OCI-M1 (cell line): ENCODE results near the gene C6orf89.

ENCODE experiments used
- DNase-seq: peaks from one replicate; lab custom pipeline; 2025; lab: John Stamatoyannopoulos, UW

Gene C6orf89

DNA sequence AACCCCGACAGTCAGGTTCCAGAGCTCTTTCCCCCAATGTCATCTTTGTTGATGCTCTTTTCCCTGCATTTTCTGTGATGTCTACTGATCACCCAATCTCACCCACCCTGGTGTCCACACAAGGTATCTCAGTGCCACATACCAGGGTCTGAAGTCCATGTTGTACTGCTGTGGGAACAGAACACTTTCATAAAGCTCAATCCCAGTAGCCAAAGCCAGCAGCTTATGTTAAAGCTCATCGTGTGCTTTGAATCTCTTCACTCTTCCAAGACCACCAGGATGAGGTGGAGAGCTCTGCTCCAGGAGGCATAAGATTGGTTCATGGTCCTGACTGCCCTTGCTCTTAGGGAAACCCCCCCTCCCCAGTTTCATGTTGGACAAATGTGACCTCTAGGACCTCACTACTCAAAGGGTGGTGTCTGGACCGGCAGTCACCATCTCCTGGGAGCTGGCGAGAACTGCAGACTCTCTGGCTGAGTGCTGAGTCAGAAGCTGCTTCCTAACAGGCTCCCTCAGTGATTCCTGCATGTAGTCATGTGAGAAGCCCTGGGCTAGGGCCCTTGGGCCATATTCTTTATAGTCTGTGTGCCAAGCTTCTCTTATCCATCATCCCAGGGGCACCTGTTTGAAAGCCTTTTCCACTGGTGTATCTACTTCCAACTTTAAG lies 33.1 kb upstream of the C6orf89 start:
- peak; percentile 23 for DNase-seq

DNA sequence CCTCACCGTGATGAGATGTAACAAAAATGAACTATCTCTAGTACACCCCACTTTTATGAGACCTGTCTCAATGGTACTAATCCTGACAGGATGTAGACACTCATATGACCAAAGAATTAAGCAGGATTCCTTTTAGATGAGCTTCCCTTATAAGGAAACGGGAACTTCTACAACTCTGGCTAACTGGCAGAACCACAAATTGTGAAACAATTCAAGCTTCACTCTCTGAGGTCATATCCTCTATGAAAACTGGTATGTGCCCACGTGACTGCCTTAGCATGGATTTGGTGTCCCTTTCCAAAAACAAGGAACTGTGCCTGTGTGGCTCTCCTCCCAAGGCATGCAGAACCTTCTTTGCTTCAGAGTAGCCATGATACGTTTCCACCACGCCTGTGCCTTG lies 32.4 kb upstream of the C6orf89 start:
- peak; percentile 81 for DNase-seq

DNA sequence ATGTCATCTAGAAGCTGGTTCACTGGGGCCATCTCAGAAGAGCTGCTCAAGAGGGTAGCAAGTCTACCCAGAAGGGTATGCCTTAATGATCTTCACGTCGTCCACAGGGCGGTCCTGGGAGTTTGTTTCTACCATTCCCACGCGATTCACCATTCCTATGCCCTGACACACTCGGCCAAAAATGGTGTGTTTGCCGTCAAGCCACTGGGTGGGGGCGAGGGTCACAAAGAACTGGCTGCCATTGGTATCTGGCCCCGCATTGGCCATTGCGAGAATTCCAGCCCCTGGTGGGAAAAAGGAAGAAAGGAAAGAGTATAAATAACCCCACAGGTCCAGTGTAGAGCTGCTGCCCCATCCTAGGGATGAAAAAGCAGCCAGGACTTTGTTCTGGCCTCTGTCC lies 30.0 kb upstream of the C6orf89 start:
- DNase-seq: no peak

DNA sequence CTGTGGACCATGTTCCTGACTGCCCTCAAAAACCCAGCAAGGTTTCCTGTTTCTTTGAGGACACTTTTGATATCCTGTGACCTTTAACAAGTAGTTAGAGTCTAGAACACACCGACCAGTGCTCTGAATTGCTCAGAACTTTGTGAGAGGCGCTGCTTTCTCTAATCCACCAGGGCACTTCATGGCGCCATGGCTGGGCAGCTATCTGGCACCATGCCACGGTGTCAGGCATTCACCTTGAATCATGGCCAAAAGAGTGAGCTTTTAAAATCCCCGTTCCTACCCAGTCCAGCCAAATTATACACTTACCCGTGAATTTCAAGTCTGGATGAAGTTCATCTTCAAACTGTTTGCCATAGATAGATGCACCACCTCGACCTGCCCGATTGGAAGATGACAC lies 29.5 kb upstream of the C6orf89 start:
- DNase-seq: no peak

DNA sequence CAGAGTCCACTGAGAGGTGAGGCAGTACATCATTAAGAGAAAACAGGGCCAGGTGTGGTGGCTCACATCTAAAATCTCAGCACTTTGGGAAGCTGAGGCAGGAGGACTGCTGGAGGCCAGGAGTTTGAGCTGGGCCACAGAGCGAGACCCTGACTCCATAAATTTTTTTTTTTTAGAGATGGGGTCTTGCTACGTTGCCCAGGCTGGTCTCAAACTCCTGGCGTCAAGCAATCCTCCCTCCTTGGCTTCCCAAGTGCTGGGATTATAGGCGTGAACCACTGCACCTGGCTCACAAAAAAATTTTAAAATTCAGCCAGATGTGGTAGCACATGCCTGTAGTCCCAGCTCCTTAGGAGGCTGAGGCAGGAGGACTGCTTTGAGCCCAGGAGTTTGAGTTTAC lies 28.4 kb upstream of the C6orf89 start:
- DNase-seq: no peak

DNA sequence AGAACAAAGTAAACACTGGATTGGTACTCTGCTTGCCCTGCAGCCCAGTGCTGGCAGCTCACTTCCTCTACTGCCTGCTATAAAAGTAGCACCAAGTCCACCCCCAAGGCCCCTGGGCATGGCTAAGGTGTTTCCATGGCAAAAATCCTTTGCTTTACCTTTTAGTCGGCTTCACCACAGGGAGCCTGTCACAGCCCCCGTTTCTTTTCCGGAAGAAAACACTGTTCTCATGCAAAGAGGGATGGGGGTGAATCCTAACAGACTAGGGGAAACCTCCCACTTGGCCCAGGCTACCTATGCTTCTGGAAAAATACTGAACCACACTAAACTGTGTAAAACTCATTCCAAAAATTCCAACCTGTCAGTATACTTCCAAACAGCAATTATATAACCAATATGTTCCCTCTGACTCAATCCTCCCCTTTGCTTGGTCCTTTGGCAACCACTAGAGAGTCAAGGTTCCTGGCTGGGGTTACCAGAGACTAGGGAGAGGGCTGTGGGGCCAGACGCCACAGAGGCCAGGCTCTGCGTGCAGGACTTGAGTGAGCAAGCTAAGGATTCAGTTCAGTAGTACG lies 27.3 kb upstream of the C6orf89 start:
- no peak for DNase-seq

DNA sequence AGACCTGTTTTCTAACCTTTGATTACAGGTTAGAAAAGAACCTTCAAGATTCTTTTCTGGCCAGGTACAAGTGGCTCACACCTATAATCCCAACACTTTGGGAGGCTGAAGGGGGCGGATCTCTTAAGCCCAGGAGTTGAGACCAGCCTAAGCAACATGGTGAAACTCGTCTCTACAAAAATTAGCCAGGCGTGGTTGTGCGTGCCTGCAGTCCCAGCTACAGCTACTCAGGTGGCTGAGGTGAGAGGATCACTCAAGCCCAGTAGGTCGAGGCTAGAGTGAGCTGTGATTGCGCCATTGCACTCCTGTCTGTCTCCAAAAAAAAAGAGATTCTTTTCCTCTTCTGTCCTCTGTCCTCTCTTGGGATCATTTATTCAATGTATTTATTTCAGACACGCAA lies 25.6 kb upstream of the C6orf89 start:
- DNase-seq: no peak

DNA sequence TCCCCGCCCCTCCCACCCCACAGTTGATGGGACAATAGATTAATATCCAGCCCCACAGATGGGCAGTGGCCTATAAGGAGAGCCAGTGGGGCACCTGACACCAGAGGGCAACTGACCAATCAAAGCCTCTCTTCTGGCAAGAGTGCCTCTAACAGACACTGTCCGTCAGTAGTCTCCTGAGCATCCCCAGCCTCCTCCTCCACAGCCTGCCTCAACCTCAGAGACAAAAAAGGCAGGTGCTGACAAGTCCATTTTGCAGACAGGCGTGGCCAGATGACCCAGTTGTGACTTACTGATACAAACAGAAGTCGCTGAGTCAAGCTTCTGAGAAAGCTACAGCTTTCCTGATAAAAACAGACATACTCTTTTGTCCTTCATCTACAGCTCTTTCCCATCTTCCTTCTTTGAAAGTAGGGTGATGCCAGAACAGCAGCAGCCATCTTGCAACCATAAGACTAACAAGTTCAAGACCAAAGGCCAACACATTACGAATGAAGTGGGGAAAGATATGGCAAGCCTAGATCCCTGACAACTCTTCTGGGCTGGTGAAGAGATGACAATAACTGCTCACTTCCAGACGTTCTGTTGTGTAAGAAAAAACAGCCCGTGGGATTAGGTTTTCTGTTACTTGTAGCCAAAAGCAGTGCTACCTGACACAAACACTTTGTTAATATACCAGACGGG lies 23.4 kb upstream of the C6orf89 start:
- peak; percentile 84 for DNase-seq

DNA sequence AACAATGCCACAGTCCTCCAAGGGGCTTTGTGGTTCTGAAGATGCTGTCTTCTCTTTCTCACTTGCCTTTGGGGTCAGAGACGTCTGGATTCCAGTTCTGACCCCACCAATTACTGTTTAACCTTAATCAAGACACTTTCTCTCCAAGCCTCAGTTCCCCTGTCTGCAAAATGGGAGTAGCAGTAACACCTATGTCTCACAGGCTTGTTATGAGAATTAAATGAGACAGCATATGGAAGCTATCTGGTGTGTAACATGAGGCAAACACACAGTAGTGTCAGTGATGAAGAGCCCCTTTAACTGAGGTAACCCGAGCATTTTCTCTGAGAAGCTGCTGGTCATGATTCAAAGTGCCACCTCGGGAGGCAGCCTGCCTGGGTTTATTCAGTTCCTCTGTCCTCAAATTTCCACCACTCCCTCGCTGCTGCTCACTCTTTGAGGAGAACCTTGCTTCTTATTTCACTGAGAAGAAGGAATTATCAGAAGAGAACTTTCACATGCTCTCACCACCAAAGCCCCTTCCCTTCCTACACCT lies 22.8 kb upstream of the C6orf89 start:
- no peak for DNase-seq

DNA sequence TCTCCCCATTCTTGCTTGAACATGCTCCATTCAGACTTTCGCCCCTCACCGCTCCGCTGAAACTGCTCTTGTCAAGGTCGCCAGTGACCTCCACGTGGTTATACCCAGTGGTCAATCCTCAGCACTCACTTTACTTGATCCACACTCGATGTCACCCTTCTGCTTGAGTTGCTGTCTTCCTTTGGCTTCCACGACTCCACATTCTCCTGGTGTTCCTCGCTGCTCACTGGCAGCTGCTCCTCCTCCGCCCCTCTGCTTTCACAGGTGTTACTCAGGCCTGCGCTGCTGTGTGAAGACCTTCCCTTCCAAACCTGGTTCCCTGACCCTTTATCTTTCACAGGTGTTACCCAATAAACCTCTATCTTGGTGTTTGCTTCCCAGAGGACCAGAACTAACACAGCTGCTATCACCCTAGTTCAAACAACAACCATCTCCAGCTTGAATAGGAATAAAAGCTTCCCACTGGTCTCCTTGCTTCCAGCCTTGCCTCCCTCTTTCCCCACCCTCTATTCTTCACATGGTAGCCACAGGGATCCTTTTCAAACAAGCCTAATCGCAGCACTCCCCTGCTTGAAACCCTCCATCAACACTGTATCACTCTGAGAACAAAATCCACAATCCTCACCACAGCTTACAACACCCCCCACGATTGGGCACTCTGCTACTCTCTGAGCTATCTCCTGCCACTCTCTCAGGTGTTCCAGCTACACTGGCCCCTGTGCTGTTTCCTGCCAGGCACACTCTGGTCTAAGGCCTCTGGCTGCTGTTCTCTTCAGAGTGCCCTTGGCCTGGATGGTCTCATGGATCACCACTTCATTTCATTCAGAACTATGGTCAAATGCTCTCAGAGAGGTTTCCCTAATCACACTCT lies 21.8 kb upstream of the C6orf89 start:
- no peak for DNase-seq

DNA sequence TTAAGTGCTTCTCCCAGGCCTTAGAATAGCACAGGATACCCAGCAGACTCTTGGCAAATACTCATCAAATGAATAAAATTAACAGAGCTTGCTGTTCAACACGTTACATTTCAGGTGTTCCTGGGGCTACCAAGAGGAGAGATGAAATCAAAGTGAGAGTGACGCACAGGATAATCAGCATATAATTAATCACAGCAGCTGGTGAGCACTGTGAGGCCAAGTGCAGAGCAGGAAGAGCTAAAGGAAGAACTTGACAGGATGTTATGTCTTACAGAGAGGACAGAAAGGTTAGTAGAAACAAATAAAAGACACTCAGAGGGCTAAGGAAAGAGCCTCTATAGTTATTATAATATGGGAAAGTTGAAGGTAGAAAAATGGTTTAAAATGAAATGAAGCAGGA lies 19.9 kb upstream of the C6orf89 start:
- no peak for DNase-seq

DNA sequence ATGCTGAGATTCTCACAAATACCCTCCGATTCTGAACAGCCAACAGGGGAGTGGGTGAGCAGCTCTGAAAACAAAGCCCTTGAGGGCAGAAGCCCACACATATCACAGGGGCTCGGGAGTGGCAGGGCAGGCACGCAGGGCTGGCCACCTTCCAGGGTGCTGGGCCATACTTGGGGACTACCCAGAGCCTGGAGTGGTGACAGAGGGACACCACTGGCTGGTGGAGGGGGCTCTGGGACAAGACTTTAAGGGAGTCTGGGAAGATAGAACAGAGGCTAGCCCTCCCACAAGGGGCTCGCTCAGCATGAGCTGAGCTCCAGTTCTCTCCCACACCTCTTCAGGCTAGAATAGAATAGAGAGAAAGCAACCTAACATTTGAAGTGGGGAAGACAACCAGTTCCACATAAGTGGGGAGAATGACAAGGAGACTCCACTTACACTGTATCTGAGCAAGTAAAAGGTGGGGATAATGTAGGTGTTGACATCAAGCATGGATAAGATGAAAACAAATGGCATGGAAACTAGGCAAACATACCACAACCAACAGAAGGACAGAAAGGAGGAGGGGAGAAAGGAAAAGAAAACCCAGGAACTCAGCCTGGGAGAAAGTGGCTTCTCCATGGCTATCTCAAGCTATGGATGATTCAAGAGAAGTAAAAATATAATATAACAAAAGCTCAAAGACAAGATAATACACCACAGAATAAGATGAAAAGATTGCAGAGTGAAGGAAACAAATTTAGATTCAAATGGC lies 18.1 kb upstream of the C6orf89 start:
- no peak for DNase-seq

DNA sequence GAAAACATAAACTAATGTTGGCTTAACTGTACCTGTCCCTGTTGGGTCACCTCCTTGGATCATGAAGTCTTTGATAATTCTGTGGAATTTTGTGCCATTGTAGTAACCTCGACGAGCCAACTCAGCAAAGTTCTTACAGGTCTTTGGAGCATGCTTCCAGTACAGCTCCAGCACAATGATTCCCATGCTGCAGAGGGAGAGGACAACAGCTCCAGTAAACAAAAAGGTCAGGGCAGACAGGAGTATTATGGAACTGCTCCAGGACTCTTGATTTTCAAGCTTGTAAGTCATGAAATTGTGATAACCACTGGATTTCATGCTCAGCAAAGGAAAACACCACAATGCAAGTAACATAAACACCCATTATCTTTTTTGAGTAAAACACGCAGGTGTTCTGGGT lies 14.1 kb upstream of the C6orf89 start:
- no peak for DNase-seq

DNA sequence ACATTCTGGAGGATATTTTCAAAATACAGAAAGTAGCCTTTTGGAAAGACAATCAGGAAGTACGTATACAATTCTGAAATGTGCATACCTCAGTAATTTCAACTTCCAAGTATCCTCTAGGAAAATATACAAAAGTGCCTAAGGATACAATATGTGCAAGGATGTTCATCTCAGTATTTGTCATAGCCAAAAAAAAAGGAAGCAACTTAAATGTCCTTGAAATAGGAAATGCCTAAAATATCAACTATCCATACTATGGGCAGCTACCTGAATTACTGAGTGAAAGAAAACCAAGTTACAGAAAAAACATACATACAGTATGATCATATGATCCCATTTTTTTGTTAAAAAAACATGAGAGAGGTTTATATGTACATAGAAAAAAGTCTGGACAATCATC lies 12.6 kb upstream of the C6orf89 start:
- peak; percentile 47 for DNase-seq

DNA sequence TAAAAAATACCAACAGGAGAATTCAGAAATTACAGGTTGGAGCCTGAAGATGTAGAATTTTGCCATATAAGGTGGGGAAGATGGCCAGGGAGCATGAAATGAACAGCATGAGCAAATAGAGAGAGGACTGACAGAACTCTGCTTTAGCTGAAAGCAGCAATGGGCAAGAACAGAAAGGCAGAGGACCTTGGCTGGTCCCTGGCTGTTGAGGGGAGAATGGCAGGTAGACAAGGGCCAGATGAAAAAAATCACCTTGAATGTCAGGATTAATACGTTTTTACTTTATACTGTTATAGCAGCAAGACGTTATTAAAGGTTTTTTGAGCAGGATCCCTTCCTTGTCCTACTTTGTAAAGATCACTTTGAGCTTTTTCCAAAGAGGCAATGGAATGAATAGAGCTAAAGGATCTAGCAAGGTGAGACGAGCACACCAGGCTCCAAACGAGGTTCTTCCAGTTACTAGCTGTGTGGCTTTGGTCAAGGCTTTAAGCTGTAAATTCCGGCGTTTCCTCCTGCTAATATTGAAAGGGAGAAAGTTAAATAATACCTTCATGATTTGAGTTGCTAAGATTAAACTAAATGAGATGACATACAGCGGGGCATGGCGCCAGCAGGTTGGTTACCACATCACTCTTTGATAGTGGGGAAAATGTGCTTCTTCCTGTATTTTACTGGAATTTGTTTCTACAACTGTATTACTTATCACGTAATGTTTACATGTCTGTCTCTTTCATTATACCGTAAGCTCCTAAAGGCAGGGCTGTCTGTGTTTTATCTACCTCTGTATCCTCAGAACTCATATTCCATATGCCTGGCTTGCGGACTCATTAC lies 11.9 kb upstream of the C6orf89 start:
- DNase-seq: peak; percentile 72

DNA sequence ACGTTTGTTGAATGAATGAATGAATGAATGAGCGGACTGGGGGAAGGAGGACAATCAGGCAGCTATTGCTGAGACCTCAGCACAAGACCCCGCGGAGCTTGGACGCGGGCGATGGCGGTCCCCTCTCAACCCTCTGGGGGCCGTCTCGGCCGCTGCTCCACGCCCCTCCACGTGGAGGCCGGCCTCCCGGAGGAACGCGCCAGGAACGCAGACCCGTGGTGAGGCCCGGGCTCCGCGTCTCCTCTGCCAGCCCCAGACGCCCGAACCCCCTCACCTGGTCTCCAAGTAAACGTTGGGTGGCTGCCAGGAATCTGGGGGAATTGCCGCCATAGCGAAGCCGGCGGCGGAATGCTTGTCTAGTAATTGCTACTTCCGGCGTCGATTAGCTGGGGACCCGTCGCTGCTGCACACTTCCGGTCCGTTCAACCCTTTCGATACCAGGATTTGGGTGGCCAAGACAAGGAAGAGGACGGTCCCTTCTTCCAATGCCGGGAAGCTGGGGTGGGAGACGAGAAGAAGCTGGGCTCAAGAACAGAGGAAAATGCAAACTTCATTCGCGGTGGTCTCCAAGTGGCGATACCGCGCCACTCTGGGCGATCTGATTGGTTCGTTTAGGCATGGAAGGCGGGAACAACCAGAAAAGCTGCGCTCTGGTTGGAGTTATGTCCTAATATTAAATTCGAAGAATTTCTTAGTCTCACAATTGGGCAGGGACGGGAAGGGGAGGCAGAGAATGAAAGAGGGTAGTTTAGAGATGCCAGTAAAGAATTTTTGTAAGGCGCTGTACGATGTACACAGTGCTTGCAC lies 11.1 kb upstream of the C6orf89 start, which contains the start of gene PPIL1:
TSS of gene PPIL1 (minus strand) at position 361 of the 807 bp plus-strand sequence. CDS start at position 330, 31 bp downstream.
- peak; percentile 98 for DNase-seq

DNA sequence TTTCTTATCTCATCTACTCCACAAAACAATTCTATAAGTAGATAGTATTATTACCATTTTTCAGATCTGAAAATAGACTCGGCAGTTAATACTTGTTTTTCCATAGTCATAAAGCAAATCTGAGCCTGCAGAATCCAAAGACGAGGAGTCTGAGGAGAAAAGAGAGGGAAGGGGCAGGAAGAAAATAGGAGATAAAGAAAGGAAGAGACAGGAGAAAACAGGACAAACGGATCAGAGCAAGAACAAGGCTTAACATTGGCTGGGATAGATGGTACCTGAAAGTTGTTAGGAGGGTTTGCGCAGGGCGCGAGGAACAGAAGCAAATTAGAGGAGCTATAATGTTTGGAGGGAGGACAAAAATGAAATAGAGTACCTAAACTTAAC lies 10.5 kb upstream of the C6orf89 start:
- DNase-seq: peak; percentile 51

DNA sequence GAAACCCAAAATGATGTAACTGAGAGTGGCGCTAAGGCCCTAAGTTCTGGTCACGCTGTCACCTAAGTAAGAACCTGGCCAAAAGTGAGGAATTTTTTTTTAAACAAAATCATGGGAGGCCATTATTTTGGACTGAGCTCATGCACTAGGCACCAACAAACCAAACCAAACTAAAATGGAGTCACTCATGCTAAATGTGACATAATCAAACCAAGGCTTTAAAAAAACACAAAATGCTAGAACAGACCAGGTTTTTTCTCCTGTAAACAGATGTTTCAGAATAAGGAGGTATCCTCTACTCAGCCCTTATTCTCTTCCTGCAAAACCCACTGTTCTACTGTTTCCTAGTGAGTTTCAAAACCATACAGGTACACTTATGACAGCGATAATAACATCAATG lies 1.1 kb upstream of the C6orf89 start:
- DNase-seq: no peak

DNA sequence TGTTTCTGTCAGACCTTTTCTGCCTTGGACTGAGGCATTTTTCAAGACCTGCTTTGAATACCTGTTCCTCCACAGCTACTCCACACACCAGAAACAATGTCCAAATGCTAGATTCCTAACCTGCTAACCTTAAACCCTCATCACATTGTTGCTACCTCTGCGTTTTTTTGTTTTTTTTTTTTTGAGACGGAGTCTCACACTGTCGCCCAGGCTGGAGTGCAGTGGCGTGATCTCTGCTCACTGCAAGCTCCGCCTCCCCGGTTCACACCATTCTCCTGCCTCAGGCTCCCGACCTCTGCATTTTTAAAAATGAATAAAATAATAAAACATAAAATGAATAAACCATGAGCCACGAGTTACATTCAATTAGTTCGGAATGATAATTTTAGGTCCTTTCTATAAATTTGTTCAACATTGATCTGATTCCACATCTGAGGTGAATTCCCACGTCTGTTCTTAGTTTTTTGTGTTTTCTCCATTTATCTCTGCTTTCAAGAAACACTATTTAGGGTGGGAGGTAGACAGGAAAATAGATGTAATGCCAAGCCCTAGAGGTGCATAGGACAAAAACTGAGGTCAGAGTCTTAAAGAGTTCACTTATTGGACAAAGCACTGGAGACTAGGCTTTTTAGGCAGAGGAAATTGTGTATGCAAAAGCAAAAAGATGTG lies 1.3 kb downstream of the C6orf89 start:
- peak; percentile 55 for DNase-seq
